ENCODE data around the gene TBC1D22A. TPM values are rescaled to one million over a fixed set of nuclear protein-coding genes. Genes with fewer than 3 reads are reported as not detected.

TBC1D22A gene
- total RNA-seq, 1 experiment from 2014 or later = 14.3 TPM

DNA sequence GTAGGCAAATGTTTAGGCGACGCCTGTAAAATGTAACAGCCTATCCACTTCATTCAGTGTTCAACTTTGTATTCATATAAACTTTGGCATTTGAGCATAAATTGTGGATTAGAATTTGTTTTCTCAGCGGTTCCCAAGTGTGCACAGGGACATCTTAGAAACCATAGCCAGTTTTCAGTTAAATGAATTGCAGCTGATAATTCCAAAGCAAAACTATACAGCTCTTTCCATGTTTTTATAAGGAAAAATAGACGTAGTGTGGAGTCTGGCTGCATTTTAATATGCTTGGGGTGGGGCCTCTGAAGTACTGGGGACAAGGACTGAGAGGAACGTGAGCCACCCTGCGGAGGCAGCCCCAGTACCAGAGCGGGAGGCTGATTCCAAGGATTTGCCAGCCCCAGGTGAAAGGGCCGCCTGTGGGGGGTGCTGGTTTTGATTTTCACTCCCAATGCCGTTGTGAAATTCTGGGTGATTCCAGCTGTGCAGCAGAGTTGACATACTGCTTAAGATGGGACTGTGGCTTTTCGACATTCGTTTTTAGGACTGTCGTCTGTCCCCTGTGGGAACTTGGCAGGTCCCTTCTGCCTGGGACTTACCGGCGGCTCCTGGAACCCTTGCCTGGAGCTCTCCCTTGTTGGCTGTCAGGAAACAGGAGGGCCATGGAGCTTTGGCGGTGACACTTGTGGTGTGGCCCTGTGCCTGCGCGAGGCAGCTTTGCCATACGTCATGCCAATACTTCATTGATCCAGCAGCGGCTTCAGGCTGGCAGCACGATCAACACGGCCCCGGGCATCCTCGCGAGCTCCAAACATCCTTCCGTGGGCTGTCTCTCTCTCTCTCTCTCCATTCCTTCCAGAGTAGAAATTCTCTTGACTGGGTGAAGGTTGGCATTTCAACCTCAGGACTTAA is 370.9 kb downstream of the TBC1D22A start:
- no peak overlapping the region for H2AFZ ChIP-seq (ENCODE audit: low read length)
- H3K4me3 ChIP-seq (ENCODE audit: low read length) = no peak overlapping the region
- no peak overlapping the region for H3K4me2 ChIP-seq (ENCODE audit: low read length)
- ATAC-seq (no peak), DNase-seq (no peak)
- H3K4me1 ChIP-seq (ENCODE audit: insufficient read depth, low read length) = peaks cover 14% of the 10 kb centered on the region
- no peaks in the 10 kb centered on the region for H3K9me2 ChIP-seq (replicated peaks; ENCODE audit: low read length)
- no peaks in the 10 kb centered on the region for H3K27me3 ChIP-seq (ENCODE audit: low read length)
- BruUV-seq (replicated peaks) = no TSS peak
- H3K9me3 ChIP-seq (ENCODE audit: low read length) = no peaks in the 10 kb centered on the region
- H3K36me3 ChIP-seq (ENCODE audit: low read depth, low read length) = no peaks in the 10 kb centered on the region
- H3K79me2 ChIP-seq (ENCODE audit: low read length) = no peaks in the 10 kb centered on the region
- no peak overlapping the region for H3K9ac ChIP-seq (ENCODE audit: low read length)
- TF ChIP-seq, protein P1, sequence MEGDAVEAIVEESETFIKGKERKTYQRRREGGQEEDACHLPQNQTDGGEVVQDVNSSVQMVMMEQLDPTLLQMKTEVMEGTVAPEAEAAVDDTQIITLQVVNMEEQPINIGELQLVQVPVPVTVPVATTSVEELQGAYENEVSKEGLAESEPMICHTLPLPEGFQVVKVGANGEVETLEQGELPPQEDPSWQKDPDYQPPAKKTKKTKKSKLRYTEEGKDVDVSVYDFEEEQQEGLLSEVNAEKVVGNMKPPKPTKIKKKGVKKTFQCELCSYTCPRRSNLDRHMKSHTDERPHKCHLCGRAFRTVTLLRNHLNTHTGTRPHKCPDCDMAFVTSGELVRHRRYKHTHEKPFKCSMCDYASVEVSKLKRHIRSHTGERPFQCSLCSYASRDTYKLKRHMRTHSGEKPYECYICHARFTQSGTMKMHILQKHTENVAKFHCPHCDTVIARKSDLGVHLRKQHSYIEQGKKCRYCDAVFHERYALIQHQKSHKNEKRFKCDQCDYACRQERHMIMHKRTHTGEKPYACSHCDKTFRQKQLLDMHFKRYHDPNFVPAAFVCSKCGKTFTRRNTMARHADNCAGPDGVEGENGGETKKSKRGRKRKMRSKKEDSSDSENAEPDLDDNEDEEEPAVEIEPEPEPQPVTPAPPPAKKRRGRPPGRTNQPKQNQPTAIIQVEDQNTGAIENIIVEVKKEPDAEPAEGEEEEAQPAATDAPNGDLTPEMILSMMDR (conservative IDR thresholded peaks at IDR 0.05; ENCODE audit: low read depth, low read length) = no peak
- TF ChIP-seq EZH2phosphoT487 (IDR thresholded peaks at IDR 0.05; ENCODE audit: borderline replicate concordance, low read length) = no peak
- no peak for TF ChIP-seq EZH2 (IDR thresholded peaks at IDR 0.05; ENCODE audit: low read length, unreplicated experiment)
- H3F3A ChIP-seq (ENCODE audit: low read length, unreplicated experiment) = peaks cover 5% of the 10 kb centered on the region
- intact Hi-C loops (cut with micrococcal nuclease) = no loop called here
- H4K20me1 ChIP-seq (ENCODE audit: low read length) = no peaks in the 10 kb centered on the region
- no peak overlapping the region for H3K27ac ChIP-seq (ENCODE audit: low read length)
- ChIA-PET CTCF (no interaction called here), POLR2A (ENCODE audit: unreplicated experiment) (no interaction called here)

GRCh38 chr22:47134222-47134621 is 371.8 kb downstream of the TBC1D22A start:
- H3K4me1 ChIP-seq (ENCODE audit: insufficient read depth, low read length) = peaks cover 14% of the 10 kb centered on the region
- CTCF ChIA-PET = no interaction called here
- no peak overlapping the region for H3K9ac ChIP-seq (ENCODE audit: low read length)
- no peaks in the 10 kb centered on the region for H3K27me3 ChIP-seq (ENCODE audit: low read length)
- no peaks in the 10 kb centered on the region for H3K9me2 ChIP-seq (replicated peaks; ENCODE audit: low read length)
- no peaks in the 10 kb centered on the region for H3K36me3 ChIP-seq (ENCODE audit: low read depth, low read length)
- POLR2A ChIA-PET (ENCODE audit: unreplicated experiment) = no interaction called here
- no peak for DNase-seq
- H3K27ac ChIP-seq (ENCODE audit: low read length) = no peak overlapping the region
- ATAC-seq = no peak
- H4K20me1 ChIP-seq (ENCODE audit: low read length) = no peaks in the 10 kb centered on the region
- no peak overlapping the region for H2AFZ ChIP-seq (ENCODE audit: low read length)
- H3K4me3 ChIP-seq (ENCODE audit: low read length) = no peak overlapping the region
- intact Hi-C loops (cut with micrococcal nuclease) = no loop called here
- H3K9me3 ChIP-seq (ENCODE audit: low read length) = no peaks in the 10 kb centered on the region
- TF ChIP-seq EZH2 (IDR thresholded peaks at IDR 0.05; ENCODE audit: low read length, unreplicated experiment) (no peak), EZH2phosphoT487 (IDR thresholded peaks at IDR 0.05; ENCODE audit: borderline replicate concordance, low read length) (no peak)
- TF ChIP-seq, protein P1 (conservative IDR thresholded peaks at IDR 0.05; ENCODE audit: low read depth, low read length) = no peak
- peaks cover 5% of the 10 kb centered on the region for H3F3A ChIP-seq (ENCODE audit: low read length, unreplicated experiment)
- H3K79me2 ChIP-seq (ENCODE audit: low read length) = no peaks in the 10 kb centered on the region
- H3K4me2 ChIP-seq (ENCODE audit: low read length) = no peak overlapping the region
- BruUV-seq (replicated peaks) = no TSS peak

- H3K79me2 ChIP-seq (ENCODE audit: low read length) = no peaks in the 10 kb centered on the region
- no peak overlapping the region for H3K9ac ChIP-seq (ENCODE audit: low read length)
- intact Hi-C loops (cut with micrococcal nuclease) = no loop called here
- H3K9me2 ChIP-seq (replicated peaks; ENCODE audit: low read length) = no peaks in the 10 kb centered on the region
- H3K36me3 ChIP-seq (ENCODE audit: low read depth, low read length) = no peaks in the 10 kb centered on the region
- no TSS peak for BruUV-seq (replicated peaks)
- TF ChIP-seq EZH2phosphoT487 (IDR thresholded peaks at IDR 0.05; ENCODE audit: borderline replicate concordance, low read length) (no peak), EZH2 (IDR thresholded peaks at IDR 0.05; ENCODE audit: low read length, unreplicated experiment) (no peak)
- TF ChIP-seq, protein P1 (conservative IDR thresholded peaks at IDR 0.05; ENCODE audit: low read depth, low read length) = no peak
- no peak overlapping the region for H2AFZ ChIP-seq (ENCODE audit: low read length)
- ATAC-seq = no peak
- H3F3A ChIP-seq (ENCODE audit: low read length, unreplicated experiment) = no peaks in the 10 kb centered on the region
- no peak overlapping the region for H3K4me2 ChIP-seq (ENCODE audit: low read length)
- no peaks in the 10 kb centered on the region for H4K20me1 ChIP-seq (ENCODE audit: low read length)
- CTCF ChIA-PET = no interaction called here
- H3K4me3 ChIP-seq (ENCODE audit: low read length) = no peak overlapping the region
- no peaks in the 10 kb centered on the region for H3K9me3 ChIP-seq (ENCODE audit: low read length)
- H3K27ac ChIP-seq (ENCODE audit: low read length) = no peak overlapping the region
- POLR2A ChIA-PET (ENCODE audit: unreplicated experiment) = no interaction called here
- DNase-seq = no peak
- peaks cover 3% of the 10 kb centered on the region for H3K4me1 ChIP-seq (ENCODE audit: insufficient read depth, low read length)
- no peaks in the 10 kb centered on the region for H3K27me3 ChIP-seq (ENCODE audit: low read length)
Observed at GRCh38 chr22:47135338-47135737, 372.9 kb downstream of the TBC1D22A start.

Data from PC-3 (cell line).